ENCODE data around the gene CTNNA2. TPM values are rescaled to one million over a fixed set of nuclear protein-coding genes. Genes with fewer than 3 reads are reported as not detected.

CTNNA2 gene
- total and polyA plus RNA-seq, 9 of the 15 experiments (the other 6 are each of a cell fraction or from before 2014, with no cell fraction given): 0.03 to 0.40 (median 0.15) TPM

- no peak for DNase-seq (ENCODE audit: extremely low read depth in 1 of 4, low spot score in 3 of 4)
- in situ Hi-C loops (cut with MboI) (no loop called here), intact Hi-C loops (cut with micrococcal nuclease) (no loop called here)
- no TSS peak for BruUV-seq (replicated peaks)
- no peak overlapping the region for H3K27ac ChIP-seq (ENCODE audit: extremely low read depth, low read depth, low read length)
- no peaks in the 10 kb centered on the region for H3K4me1 ChIP-seq (replicated peaks in 1 of 2; ENCODE audit: control insufficient read depth in 2 of 2, insufficient read depth in 2 of 2, low read length in 2 of 2)
- no peak overlapping the region for H2AFZ ChIP-seq (ENCODE audit: low read depth, low read length)
- ATAC-seq: no peak
- CTCF ChIA-PET (ENCODE audit: low intra/inter-chr PET ratio): no interaction called here
- H3K36me3 ChIP-seq (ENCODE audit: control insufficient read depth, insufficient read depth, low read length): no peaks in the 10 kb centered on the region
- POLR2A ChIA-PET: interaction anchor here (1.7 kb wide), 1 partner anchor 15 kb away, joined by 3 read pairs; no protein-coding TSS in a partner anchor
- H3K4me3 ChIP-seq: no peak overlapping the region
- no peaks in the 10 kb centered on the region for H3K9me3 ChIP-seq (replicated peaks; ENCODE audit: control insufficient read depth, insufficient read depth, low read depth, low read length)
- TF ChIP-seq ZNF778 (CRISPR knock-in tag; IDR thresholded peaks at IDR 0.05) (no peak), MXI1 (IDR thresholded peaks at IDR 0.05; ENCODE audit: low read depth, low read length) (no peak)
- FAIRE-seq: no peak
- no peaks in the 10 kb centered on the region for H3K9me1 ChIP-seq (ENCODE audit: control insufficient read depth, insufficient read depth, low read length)
- H3K27me3 ChIP-seq (ENCODE audit: control insufficient read depth in 2 of 2, insufficient read depth in 2 of 2, low read length in 2 of 2): no peaks in the 10 kb centered on the region
- no peak overlapping the region for H3K9ac ChIP-seq (ENCODE audit: insufficient read depth in 1 of 2, low read depth in 2 of 2, low read length in 2 of 2)
- no peaks in the 10 kb centered on the region for H4K20me1 ChIP-seq (replicated peaks; ENCODE audit: control insufficient read depth, insufficient read depth, low read length)
- H3K4me2 ChIP-seq (ENCODE audit: insufficient read depth, low read length): no peak overlapping the region
- H3K79me2 ChIP-seq (ENCODE audit: control insufficient read depth, insufficient read depth, low read length): no peaks in the 10 kb centered on the region
These were observed 501.8 kb downstream of the CTNNA2 start for GRCh38 chr2:80014637-80015036.

GRCh38 chr2:80016171-80016570, 503.3 kb downstream of the CTNNA2 start:
- POLR2A ChIA-PET: no interaction called here
- Histone ChIP-seq H4K20me1 (replicated peaks; ENCODE audit: control insufficient read depth, insufficient read depth, low read length) (no peaks in the 10 kb centered on the region), H3K27me3 (ENCODE audit: control insufficient read depth in 2 of 2, insufficient read depth in 2 of 2, low read length in 2 of 2) (no peaks in the 10 kb centered on the region), H3K4me3 (no peak overlapping the region), H3K79me2 (ENCODE audit: control insufficient read depth, insufficient read depth, low read length) (no peaks in the 10 kb centered on the region), H3K9ac (ENCODE audit: insufficient read depth in 1 of 2, low read depth in 2 of 2, low read length in 2 of 2) (no peak overlapping the region), H3K4me2 (ENCODE audit: insufficient read depth, low read length) (no peak overlapping the region), H3K27ac (ENCODE audit: extremely low read depth, low read depth, low read length) (no peak overlapping the region), H3K4me1 (replicated peaks in 1 of 2; ENCODE audit: control insufficient read depth in 2 of 2, insufficient read depth in 2 of 2, low read length in 2 of 2) (no peaks in the 10 kb centered on the region), H3K9me1 (ENCODE audit: control insufficient read depth, insufficient read depth, low read length) (no peaks in the 10 kb centered on the region), H2AFZ (ENCODE audit: low read depth, low read length) (no peak overlapping the region), H3K9me3 (replicated peaks; ENCODE audit: control insufficient read depth, insufficient read depth, low read depth, low read length) (no peaks in the 10 kb centered on the region), H3K36me3 (ENCODE audit: control insufficient read depth, insufficient read depth, low read length) (no peaks in the 10 kb centered on the region)
- TF ChIP-seq ZBTB7A (IDR thresholded peaks at IDR 0.05; ENCODE audit: borderline replicate concordance, control insufficient read depth, low read depth, low read length) (no peak), MITF (IDR thresholded peaks at IDR 0.05) (no peak), DIDO1 (tag; IDR thresholded peaks at IDR 0.05; ENCODE audit: low read depth) (no peak), PYGO2 (tag; IDR thresholded peaks at IDR 0.05) (no peak)
- FAIRE-seq (no peak), DNase-seq (ENCODE audit: extremely low read depth in 1 of 4, low spot score in 3 of 4) (no peak), ATAC-seq (no peak)
- WGBS (ENCODE audit: insufficient coverage, low coverage, missing lambda C conversion rate): 6% methylated on average over 5 of the region's 5 CpGs
- BruUV-seq (replicated peaks): no TSS peak
- CTCF ChIA-PET (ENCODE audit: low intra/inter-chr PET ratio): no interaction called here
- in situ Hi-C loops (cut with MboI) (no loop called here), intact Hi-C loops (cut with micrococcal nuclease) (no loop called here)

Data from K562 (cell line).